ENCODE results near the gene UBE2QL1. TPM values are rescaled to one million over a fixed set of nuclear protein-coding genes. Genes with fewer than 3 reads are reported as not detected.

The UBE2QL1 gene
- polyA plus RNA-seq, 1 of the 3 experiments (the other 2 are of a cell fraction), result 0.28 TPM

- Histone ChIP-seq H3K9me2 (no peaks in the 10 kb centered on the region), H2AFZ (ENCODE audit: low read depth) (no peak overlapping the region)
- CTCF ChIA-PET, result interaction anchor here (0.5 to 1.8 kb wide), 3 partner anchors 11 to 950 kb away, joined by 3 to 5 read pairs (median 4); no protein-coding TSS in a partner anchor
These were observed 2.6 kb upstream of the UBE2QL1 start for GRCh38 chr5:6446042-6446441.

GRCh38 chr5:6446626-6447309 lies 1.9 kb upstream of the UBE2QL1 start:
- H3K4me1 ChIP-seq (ENCODE audit: control insufficient read depth in 1 of 2, insufficient read depth in 2 of 2, low read depth in 1 of 2, low read length in 1 of 2), result no peaks in the 10 kb centered on the region; a peak in 1 of 4 replicates
- H3K9me2 ChIP-seq, result no peaks in the 10 kb centered on the region
- 93% methylated on average over 21 of the region's 21 CpGs for WGBS (ENCODE audit: low lambda C conversion rate)
- H3K27me3 ChIP-seq (ENCODE audit: insufficient read depth), result peaks cover 24% of the 10 kb centered on the region
- no peaks in the 10 kb centered on the region for H3K79me2 ChIP-seq (ENCODE audit: insufficient read depth)
- ChIA-PET CTCF (interaction anchor here (1.1 to 1.8 kb wide), 2 partner anchors 12 to 950 kb away, joined by 4 to 5 read pairs; no protein-coding TSS in a partner anchor), POLR2A (no interaction called here)
- H3F3A ChIP-seq (replicated peaks; ENCODE audit: insufficient read depth), result no peaks in the 10 kb centered on the region
- H3K4me3 ChIP-seq (ENCODE audit: low read depth in 2 of 2, low read length in 1 of 2), result no peak overlapping the region
- TF ChIP-seq CTCF (IDR thresholded peaks at IDR 0.05), result no peak
- TF ChIP-seq CHD2 (IDR thresholded peaks at IDR 0.05; ENCODE audit: low read length, partially characterized antibody), result no peak
- no peak for TF ChIP-seq FOSL2 (IDR thresholded peaks at IDR 0.05; ENCODE audit: borderline replicate concordance, low read depth)
- TF ChIP-seq IRF3 (IDR thresholded peaks at IDR 0.05; ENCODE audit: low read depth, low read length), result no peak
- no peak for TF ChIP-seq RCOR1 (IDR thresholded peaks at IDR 0.05; ENCODE audit: low read length)
- no peak for TF ChIP-seq YY1 (IDR thresholded peaks at IDR 0.05; ENCODE audit: low read depth)
- no peak for TF ChIP-seq GATA2 (CRISPR knock-in tag; IDR thresholded peaks at IDR 0.05)
- TF ChIP-seq MAX (IDR thresholded peaks at IDR 0.05; ENCODE audit: low read depth), result no peak
- H3K9ac ChIP-seq, result no peak overlapping the region
- H3K9me3 ChIP-seq, result no peaks in the 10 kb centered on the region
- DNase-seq, result no peak
- no peaks in the 10 kb centered on the region for H4K20me1 ChIP-seq (ENCODE audit: insufficient read depth)
- H3K4me2 ChIP-seq, result no peak overlapping the region
- no peaks in the 10 kb centered on the region for H3K36me3 ChIP-seq (replicated peaks in 1 of 2; ENCODE audit: control insufficient read depth in 1 of 2, insufficient read depth in 2 of 2, low read length in 1 of 2)
- no peak overlapping the region for H3K27ac ChIP-seq (ENCODE audit: low read depth in 2 of 2, low read length in 1 of 2)
- no peak overlapping the region for H2AFZ ChIP-seq (ENCODE audit: low read depth)

More at GRCh38 chr5:6446042-6446441, 2.6 kb upstream of the UBE2QL1 start:
- 57% methylated on average over 11 of the region's 12 CpGs for WGBS (ENCODE audit: low lambda C conversion rate)
- Histone ChIP-seq H3K9me3 (no peaks in the 10 kb centered on the region), H3F3A (replicated peaks; ENCODE audit: insufficient read depth) (no peaks in the 10 kb centered on the region), H3K4me1 (ENCODE audit: control insufficient read depth in 1 of 2, insufficient read depth in 2 of 2, low read depth in 1 of 2, low read length in 1 of 2) (no peaks in the 10 kb centered on the region; a peak in 1 of 4 replicates), H3K4me2 (no peak overlapping the region), H4K20me1 (ENCODE audit: insufficient read depth) (no peaks in the 10 kb centered on the region), H3K27me3 (ENCODE audit: insufficient read depth) (peaks cover 23% of the 10 kb centered on the region), H3K27ac (ENCODE audit: low read depth in 2 of 2, low read length in 1 of 2) (no peak overlapping the region), H3K79me2 (ENCODE audit: insufficient read depth) (no peaks in the 10 kb centered on the region), H3K36me3 (replicated peaks in 1 of 2; ENCODE audit: control insufficient read depth in 1 of 2, insufficient read depth in 2 of 2, low read length in 1 of 2) (no peaks in the 10 kb centered on the region), H3K9ac (no peak overlapping the region), H3K4me3 (ENCODE audit: low read depth in 2 of 2, low read length in 1 of 2) (no peak overlapping the region)
- DNase-seq, result no peak
- POLR2A ChIA-PET, result no interaction called here
- no peak for TF ChIP-seq PBX3 (IDR thresholded peaks at IDR 0.05)
- TF ChIP-seq POLR2AphosphoS5 (IDR thresholded peaks at IDR 0.05; ENCODE audit: low read depth, low read length), result no peak
- no peak for TF ChIP-seq TEAD4 (IDR thresholded peaks at IDR 0.05; ENCODE audit: borderline replicate concordance, insufficient read depth)
- TF ChIP-seq FOXJ3 (CRISPR knock-in tag; IDR thresholded peaks at IDR 0.05), result no peak

Data from SK-N-SH (cell line).